SK-N-MC (cell line): ENCODE results near the gene CNTLN.
"Not testable (repeated sequence)": the region's sequence is repeated elsewhere in the genome, so short reads cannot be mapped to it uniquely, and the experiment has no call there.

Experiments used
- DNase-seq: peaks from one replicate; pipeline ENCODE4 v3.0.0-alpha.2; 2011; ENCODE audit warnings: low read depth, low spot score
- H3K27ac ChIP-seq: fragments of 200-600 bp; sonication (generic); 2 replicates; pipeline ENCODE4 v1.5.1; 2016; ENCODE audit warnings: mixed run types
- H3K36me3 ChIP-seq: fragments of 200-600 bp; sonication (generic); 2 replicates; pipeline ENCODE4 v1.6.1; 2017; ENCODE audit warnings: antibody characterized with exemption, low read length, mixed read lengths; ENCODE audit not compliant: insufficient read depth
- H3K4me3 ChIP-seq: fragments of 200-600 bp; sonication (generic); 2 replicates; pipeline ENCODE4 v1.5.1; 2016
- H3K9ac ChIP-seq: fragments of 200-600 bp; sonication (generic); 2 replicates; pipeline ENCODE4 v1.8.0; 2017; ENCODE audit warnings: mixed run types, mixed read lengths; ENCODE audit not compliant: insufficient read length
- H3K9me3 ChIP-seq: fragments of 200-600 bp; sonication (generic); 2 replicates; pipeline ENCODE4 v1.6.1; 2017; ENCODE audit warnings: low read depth, mild to moderate bottlenecking, antibody characterized with exemption, low read length, moderate library complexity, mixed read lengths
- EZH2 ChIP-seq: fragments of 200-600 bp; sonication (generic); IDR thresholded peaks from one replicate; pipeline ENCODE4 v1.6.1; 2017; ENCODE audit warnings: antibody characterized with exemption
- FOXP2 ChIP-seq: optimal IDR thresholded peaks from 2 replicates; pipeline ENCODE3; 2011; ENCODE audit warnings: mild to moderate bottlenecking, moderate library complexity; ENCODE audit not compliant: insufficient read depth; ENCODE audit errors: extremely low read length, control extremely low read depth
- POLR2AphosphoS5 ChIP-seq: IDR thresholded peaks from 2 replicates; pipeline ENCODE4 v1.6.1; 2012; ENCODE audit warnings: mild to moderate bottlenecking, low read depth, low read length, borderline replicate concordance

CNTLN gene

DNA sequence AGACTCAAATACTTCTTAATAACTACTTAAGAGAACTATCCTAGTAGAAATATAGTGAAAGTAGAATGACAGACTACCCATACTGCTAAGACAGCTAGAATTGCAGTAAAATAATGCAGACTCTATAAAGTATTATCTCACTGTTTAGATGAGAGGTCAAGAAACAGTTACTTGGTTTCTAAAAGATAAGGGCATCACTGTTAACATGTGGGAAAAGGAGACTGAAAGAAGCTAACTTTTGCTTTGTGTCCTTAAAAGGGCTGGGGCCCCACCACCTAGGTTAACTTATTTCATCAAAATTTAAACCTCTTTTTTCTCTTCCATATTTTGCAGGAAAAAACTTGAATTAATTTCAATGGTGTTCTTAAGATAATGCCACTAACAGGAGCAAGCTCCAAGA, 204.3 kb downstream of the CNTLN start:
- TF ChIP-seq POLR2AphosphoS5 (no peak), EZH2 (no peak), FOXP2 (no peak)
- Histone ChIP-seq H3K9ac (no peak overlapping the region), H3K36me3 (no peaks in the 10 kb centered on the region), H3K9me3 (no peaks in the 10 kb centered on the region), H3K27ac (no peak overlapping the region), H3K4me3 (no peak overlapping the region)
- DNase-seq: no peak

DNA sequence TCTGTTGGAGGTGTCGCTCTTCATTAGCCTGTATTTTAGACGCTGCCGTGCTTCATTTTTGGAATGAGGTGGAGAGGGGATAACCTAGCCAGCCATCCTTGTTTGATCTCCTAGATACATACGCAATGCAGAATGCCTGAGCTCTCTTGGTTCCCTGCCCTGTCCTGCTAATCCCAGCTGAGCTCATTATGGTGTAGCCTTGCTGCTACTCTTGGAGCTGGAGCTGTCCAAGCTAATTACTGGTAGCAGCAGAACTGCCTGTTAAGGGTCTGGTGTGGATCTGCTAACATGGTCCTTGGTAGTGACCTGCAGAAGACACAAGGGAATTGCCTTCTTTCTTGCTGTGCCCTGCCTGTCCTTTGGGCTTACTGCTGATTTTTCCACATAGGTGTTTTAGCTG, 207.9 kb downstream of the CNTLN start:
- H3K27ac ChIP-seq: no peak overlapping the region
- H3K9ac ChIP-seq: no peak overlapping the region
- TF ChIP-seq POLR2AphosphoS5 (no peak), FOXP2 (no peak), EZH2 (no peak)
- H3K36me3 ChIP-seq: peaks cover 12% of the 10 kb centered on the region; the same call in 1 of the 2 replicates
- DNase-seq: no peak
- no peak overlapping the region for H3K4me3 ChIP-seq
- H3K9me3 ChIP-seq: no peaks in the 10 kb centered on the region

DNA sequence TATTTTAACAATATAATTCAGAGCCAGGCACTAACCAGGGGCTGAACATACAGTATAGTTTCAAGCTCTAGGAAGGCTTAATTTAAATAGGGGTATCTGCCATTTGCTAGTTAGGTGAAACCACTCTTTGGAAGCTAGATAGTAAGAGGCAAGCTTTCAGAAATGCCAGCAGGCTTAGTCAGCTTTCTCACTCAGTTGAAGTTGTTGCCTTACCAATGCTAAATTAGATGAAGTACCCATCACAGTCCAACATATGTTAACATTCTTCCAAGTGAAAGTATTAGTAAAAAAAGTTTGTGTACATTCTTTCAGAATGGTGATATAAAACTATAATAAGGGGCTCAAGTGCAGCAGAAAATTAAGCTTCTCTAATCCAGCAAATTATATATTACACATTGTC, 215.0 kb downstream of the CNTLN start:
- Histone ChIP-seq H3K27ac (no peak overlapping the region), H3K9ac (no peak overlapping the region), H3K9me3 (no peaks in the 10 kb centered on the region), H3K4me3 (no peak overlapping the region), H3K36me3 (peaks cover 12% of the 10 kb centered on the region; the same call in 1 of the 2 replicates)
- TF ChIP-seq POLR2AphosphoS5 (no peak), FOXP2 (no peak), EZH2 (no peak)
- DNase-seq: no peak

DNA sequence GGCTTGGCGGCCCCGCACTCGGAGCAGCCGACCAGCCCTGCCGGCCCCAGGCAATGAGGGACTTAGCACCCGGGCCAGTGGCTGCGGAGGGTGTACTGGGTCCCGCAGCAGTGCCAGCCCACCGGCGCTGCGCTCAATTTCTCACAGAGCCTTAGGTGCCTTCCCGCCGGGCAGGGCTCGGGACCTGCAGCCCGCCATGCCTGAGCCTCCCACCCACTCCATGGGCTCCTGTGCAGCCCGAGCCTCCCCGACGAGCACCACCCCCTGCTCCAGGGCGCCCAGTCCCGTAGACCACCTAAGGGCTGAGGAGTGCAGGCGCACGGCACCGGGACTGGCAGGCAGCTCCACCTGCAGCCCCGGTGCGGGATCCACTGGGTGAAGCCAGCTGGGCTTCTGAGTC, 219.2 kb downstream of the CNTLN start:
- not testable (repeated sequence) for DNase-seq, H3K9ac ChIP-seq, H3K36me3 ChIP-seq, H3K27ac ChIP-seq, H3K9me3 ChIP-seq, H3K4me3 ChIP-seq

DNA sequence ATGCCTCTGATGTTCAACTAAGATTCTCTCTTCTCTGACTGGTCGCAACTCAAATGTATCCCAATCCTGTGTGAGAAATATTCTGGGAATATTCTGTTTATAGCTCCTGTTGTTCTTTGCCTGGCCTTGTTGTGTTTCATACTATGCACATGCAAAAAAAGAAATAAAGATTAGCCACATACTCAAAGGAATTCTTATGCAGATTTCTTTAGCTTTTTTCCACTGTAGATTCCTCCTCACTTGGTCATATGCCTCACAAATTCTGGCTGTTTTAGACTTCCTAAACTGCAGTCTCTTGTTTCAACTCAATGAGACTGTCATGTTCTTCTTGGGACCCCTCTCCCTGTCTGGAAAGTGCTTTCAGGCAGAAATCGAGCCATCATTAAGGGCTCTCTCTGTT, 226.5 kb downstream of the CNTLN start:
- H3K9ac ChIP-seq: no peak overlapping the region
- no peak overlapping the region for H3K27ac ChIP-seq

DNA sequence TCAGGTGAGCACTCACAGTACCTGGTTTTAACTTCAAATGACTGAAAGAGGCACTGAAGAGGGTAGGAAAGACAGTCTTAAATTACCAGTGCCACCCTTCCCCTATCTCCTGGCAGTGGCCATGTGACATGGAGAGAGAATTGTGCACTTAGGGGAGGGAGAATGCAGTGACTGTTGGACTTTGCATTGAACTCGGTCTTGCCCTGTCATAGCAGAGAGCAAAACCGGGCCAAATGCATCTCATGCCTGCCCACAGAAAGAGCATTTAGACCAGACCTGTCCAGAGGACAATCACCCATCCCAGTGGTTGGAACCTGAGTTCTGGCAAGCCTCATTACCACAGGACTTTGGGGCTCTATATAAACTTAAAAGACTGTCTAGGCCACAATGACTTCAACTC, 232.2 kb downstream of the CNTLN start:
- Histone ChIP-seq H3K27ac (no peak overlapping the region), H3K9me3 (no peaks in the 10 kb centered on the region), H3K4me3 (no peak overlapping the region), H3K36me3 (peaks cover 22% of the 10 kb centered on the region), H3K9ac (no peak overlapping the region)
- no peak for TF ChIP-seq POLR2AphosphoS5
- no peak for TF ChIP-seq EZH2
- TF ChIP-seq FOXP2: no peak
- DNase-seq: no peak

More for the DNA sequence above, 226.5 kb downstream of the CNTLN start:
- Histone ChIP-seq H3K9me3 (no peaks in the 10 kb centered on the region), H3K4me3 (no peak overlapping the region), H3K36me3 (no peaks in the 10 kb centered on the region)
- TF ChIP-seq FOXP2 (no peak), POLR2AphosphoS5 (no peak), EZH2 (no peak)
- no peak for DNase-seq

DNA sequence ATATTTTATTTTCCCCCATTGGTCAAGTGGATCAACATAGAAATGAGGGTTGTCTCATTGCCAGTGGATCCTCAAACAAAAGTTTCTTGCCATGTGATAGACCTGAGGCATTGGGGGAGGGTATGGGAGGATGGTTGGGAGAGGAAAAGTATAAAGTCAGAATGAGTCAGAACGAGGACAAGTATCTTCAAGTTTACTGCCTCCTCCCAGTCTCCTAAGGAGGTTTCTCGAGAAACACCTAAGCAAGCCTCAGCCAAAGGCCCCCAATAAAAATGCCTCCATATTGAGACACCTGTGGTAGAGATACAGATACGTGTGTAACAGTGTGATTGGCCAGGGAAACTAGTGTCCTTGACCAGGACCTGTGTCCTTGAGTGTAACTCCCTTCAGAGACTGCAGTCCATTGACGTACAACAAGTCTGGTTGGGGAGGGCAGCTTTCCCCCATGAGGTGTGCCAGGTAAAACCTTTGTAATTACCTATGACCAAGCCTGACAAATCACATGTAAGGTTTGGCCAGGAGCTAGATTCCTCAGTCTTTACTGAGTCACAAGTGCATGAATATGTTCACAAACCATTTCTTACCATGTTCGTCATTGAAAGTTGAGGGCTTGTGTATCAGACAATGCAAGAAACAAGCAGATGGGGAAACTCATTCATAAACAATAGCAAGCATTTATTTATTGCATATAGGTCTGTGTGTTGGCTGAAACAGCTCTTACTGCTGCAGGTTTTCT, 245.5 kb downstream of the CNTLN start:
- Histone ChIP-seq H3K36me3 (no peaks in the 10 kb centered on the region), H3K27ac (no peak overlapping the region), H3K9ac (no peak overlapping the region), H3K4me3 (no peak overlapping the region), H3K9me3 (no peaks in the 10 kb centered on the region)
- TF ChIP-seq EZH2 (no peak), POLR2AphosphoS5 (no peak), FOXP2 (no peak)
- no peak for DNase-seq

DNA sequence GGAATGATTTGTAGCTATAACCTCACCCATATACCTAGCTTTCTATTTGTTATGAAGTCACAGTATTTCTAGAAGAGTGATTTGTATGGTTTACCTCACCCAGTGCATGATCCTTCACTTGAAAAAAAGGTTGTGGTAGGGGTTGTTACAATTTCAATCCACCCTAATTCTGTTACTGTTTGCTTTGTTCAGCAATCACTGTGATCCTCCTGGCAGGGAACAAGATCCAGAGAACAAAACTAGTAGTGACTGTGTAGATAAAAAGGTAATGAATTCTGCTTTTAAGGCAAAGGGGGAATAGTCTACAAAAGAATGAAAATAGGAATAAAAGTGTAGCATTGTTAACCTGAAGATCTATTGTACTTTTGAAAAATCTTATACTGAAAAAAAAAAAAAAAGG, 252.7 kb downstream of the CNTLN start:
- no peak for DNase-seq
- no peak overlapping the region for H3K9ac ChIP-seq
- TF ChIP-seq EZH2 (no peak), FOXP2 (no peak)

DNA sequence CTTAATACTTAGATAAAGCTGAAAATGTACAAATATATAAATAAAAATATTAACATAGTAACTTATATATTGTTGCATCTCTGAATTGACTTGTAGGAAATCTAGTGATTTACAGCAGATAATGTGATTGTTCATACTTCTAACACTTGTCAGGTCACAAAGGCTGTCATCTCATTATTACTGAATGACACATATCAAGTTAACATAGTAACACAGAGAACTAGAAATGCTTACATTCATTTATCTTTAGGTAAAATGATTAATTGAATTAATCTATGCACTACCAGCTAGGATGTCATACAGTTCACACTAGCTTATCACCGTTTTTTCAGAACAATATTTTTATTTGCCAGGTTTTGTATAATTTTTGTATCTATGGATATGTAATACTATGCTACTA, 254.2 kb downstream of the CNTLN start:
- TF ChIP-seq EZH2 (no peak), POLR2AphosphoS5 (no peak), FOXP2 (no peak)
- no peak for DNase-seq
- no peaks in the 10 kb centered on the region for H3K36me3 ChIP-seq
- H3K4me3 ChIP-seq: no peak overlapping the region
- H3K9ac ChIP-seq: no peak overlapping the region
- H3K9me3 ChIP-seq: no peaks in the 10 kb centered on the region
- no peak overlapping the region for H3K27ac ChIP-seq

More for the DNA sequence above, 252.7 kb downstream of the CNTLN start:
- Histone ChIP-seq H3K27ac (no peak overlapping the region), H3K36me3 (no peaks in the 10 kb centered on the region), H3K4me3 (no peak overlapping the region), H3K9me3 (no peaks in the 10 kb centered on the region)

DNA sequence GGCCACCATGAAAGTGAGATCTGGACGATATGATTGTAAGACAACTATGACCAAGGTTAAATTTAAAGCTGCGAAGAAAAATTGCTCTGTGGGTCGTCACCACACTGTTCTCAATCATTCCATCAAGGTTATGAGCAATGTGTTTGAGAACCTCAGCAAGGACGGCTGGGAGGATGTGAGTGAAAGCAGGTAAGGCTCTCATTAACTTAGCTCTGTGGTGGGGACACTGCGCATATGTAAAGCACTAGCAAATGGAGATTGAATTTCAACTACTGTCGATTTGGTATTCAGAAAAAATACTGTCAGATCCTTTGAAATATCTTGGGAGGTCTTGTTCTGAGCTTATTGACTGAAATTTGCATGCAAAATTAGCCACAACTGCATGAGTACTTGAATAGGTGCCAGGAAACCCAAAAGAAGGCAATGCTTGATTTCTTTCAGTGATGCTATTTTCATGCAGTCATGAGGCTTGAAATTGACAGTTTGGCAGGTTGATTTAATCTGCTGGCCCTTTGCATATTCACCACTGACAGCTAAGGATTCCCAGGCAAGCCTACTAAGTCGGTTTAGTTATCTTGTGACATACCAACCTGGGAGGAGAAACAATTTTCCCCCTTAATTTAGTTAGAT, 260.2 kb downstream of the CNTLN start:
- DNase-seq: no peak
- TF ChIP-seq FOXP2: no peak
- no peak for TF ChIP-seq EZH2
- TF ChIP-seq POLR2AphosphoS5: no peak
- no peaks in the 10 kb centered on the region for H3K9me3 ChIP-seq
- H3K36me3 ChIP-seq: peaks cover 6% of the 10 kb centered on the region
- no peak overlapping the region for H3K9ac ChIP-seq
- no peak overlapping the region for H3K27ac ChIP-seq
- no peak overlapping the region for H3K4me3 ChIP-seq

DNA sequence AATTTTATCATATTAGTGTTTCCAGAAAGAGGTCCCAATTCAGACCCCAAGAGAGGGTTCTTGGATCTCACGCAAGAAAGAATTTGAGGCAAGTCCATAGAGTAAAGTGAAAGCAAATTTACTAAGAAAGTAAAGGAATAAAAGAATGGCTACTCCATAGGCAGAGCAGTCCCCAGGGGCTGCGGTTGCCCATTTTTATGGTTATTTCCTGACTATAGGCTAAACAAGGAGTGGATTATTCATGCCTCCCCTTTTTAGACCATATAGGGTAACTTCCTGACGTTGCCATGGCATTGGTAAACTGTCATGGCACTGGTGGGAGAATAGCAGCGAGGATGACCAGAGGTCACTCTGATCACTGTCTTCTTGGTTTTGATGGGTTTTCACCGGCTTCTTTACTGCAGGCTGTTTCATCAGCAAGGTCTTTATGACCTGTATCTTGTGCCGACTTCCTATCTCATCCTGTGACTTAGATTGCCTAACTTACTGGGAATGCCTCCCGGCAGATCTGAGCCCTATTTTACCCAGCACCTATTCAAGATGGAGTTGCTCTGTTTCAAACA, 262.4 kb downstream of the CNTLN start:
- H3K27ac ChIP-seq, H3K4me3 ChIP-seq, H3K9ac ChIP-seq: not testable (repeated sequence)

More for the DNA sequence above, 262.4 kb downstream of the CNTLN start:
- not testable (repeated sequence) for H3K9me3 ChIP-seq, DNase-seq, H3K36me3 ChIP-seq
